Mucosa of gallbladder (tissue), 1 donor: ENCODE data around the gene MALAT1. TPM values are rescaled to one million over a fixed set of nuclear protein-coding genes. Genes with fewer than 3 reads are reported as not detected.
"Not testable (repeated sequence)": the region's sequence is repeated elsewhere in the genome, so short reads cannot be mapped to it uniquely, and the experiment has no call there.

Experiments
- DNase-seq: peaks from one replicate; pipeline ENCODE4 v3.0.0-alpha.2; 2020; ENCODE audit warnings: low spot score
- total RNA-seq: library from RNA; stranded (reverse); gene quantifications from one replicate; pipeline ENCODE4 v1.2.1, GENCODE V29; 2021
- donor health status: DM: no; HTN: no; CAD: no.

MALAT1 gene
- total RNA-seq, 1 donor from 2014 or later = 9,267 TPM

DNA sequence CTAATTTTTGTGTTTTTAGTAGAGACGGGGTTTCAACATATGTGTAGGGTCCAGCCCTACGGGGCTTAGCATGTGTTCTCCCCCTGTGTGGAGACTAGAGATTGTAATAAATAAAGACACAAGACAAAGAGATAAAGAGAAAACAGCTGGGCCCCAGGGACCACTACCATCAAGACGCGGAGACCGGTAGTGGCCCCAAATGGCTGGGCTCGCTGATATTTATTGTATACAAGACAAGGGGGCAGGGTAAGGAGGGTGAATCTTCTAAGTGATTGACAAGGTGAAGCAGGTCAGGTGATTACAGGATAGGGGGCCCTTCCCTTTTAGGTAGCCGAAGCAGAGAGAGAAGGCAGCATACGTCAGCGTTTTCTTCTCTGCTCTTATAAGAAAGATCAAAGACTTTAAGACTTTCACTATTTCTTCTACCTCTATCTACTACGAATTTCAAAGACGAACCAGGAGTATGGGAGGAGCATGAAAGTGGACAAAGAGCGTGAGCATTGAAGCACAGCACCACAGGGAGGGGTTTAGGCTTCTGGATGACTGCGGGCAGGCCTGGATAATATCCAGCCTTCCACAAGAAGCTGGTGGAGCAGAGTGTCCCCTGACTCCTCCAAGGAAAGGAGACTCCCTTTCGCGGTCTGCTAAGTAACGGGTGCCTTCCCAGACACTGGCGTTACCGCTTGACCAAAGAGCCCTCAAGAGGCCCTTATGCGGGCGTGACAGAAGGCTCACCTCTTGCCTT, 23.1 kb downstream of the MALAT1 start:
- DNase-seq = not testable (repeated sequence)

DNA sequence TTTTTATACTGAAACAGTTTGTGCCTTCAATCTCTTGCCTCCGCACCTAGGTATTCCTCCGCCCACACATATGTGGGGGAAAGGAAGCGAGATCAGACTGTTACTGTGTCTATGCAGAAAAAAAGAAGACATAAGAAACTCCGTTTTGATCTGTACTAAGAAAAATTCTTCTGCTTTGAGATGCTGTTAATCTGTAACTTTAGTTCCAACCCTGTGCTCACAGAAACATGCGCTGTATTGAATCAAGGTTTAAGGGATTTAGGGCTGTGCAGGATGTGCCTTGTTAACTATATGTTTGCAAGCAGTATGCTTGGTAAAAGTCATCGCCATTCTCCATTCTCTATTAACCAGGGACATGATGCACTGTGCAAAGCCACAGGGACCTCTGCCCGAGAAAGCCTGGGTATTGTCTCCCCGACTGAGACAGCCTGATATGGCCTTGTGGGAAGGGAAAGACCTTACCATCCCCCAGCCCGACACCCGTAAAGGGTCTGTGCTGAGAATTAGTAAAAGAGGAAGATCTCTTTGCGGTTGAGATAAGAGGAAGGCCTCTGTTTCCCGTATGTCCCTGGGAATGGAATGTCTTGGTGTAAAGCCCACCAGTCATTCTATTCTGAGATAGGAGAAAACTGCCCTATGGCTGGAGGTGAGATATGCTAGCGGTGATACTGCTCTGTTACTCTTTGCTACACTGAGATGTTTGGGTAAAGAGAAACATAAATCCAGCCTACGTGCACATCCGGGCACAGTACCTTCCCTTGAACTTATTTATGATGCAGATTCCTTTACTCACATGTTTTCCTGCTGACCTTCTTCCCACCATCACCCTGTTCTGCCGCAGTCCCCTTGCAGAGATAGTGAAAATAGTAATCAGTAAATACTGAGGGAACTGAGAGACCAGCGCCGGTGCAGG, 24.1 kb downstream of the MALAT1 start:
- not testable (repeated sequence) for DNase-seq

GRCh38 chr11:65523631-65523968, 24.8 kb downstream of the MALAT1 start:
- DNase-seq = not testable (repeated sequence)

DNA sequence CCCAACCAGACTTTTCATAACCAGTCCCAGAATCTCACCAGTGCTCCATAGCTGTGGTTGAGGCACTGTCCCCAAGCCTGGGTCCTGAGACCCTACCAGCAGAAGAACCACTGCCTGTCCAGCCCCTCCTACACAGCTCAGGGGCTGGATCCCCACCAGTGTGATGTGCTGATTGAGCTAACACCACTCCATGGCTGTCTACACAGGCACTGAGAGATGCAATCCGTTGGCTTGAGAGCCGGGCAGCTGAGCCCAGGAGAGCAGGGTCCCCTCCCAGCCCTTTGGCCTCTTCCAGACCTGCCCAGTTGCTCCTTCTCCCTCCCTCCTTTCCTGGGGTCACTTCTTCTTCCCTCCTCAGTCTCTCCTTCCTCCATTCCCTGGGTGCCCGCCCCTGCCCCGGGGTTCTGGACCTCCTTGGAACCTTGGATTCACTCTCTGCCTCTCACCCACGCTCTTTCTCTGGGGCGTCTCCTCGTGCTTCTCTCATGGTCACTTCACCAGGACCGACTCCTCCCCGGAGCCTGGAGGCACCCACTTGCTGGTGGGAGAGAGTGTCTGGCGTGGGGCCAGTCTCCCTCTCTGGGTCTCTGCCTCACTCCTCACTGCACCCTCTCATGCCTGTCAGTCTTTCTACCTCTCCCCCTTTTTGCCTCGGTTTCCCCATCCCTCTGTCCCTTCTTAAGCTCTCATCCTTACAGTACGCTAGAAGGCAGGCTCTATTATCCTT, 25.3 kb downstream of the MALAT1 start:
- no peak for DNase-seq

DNA sequence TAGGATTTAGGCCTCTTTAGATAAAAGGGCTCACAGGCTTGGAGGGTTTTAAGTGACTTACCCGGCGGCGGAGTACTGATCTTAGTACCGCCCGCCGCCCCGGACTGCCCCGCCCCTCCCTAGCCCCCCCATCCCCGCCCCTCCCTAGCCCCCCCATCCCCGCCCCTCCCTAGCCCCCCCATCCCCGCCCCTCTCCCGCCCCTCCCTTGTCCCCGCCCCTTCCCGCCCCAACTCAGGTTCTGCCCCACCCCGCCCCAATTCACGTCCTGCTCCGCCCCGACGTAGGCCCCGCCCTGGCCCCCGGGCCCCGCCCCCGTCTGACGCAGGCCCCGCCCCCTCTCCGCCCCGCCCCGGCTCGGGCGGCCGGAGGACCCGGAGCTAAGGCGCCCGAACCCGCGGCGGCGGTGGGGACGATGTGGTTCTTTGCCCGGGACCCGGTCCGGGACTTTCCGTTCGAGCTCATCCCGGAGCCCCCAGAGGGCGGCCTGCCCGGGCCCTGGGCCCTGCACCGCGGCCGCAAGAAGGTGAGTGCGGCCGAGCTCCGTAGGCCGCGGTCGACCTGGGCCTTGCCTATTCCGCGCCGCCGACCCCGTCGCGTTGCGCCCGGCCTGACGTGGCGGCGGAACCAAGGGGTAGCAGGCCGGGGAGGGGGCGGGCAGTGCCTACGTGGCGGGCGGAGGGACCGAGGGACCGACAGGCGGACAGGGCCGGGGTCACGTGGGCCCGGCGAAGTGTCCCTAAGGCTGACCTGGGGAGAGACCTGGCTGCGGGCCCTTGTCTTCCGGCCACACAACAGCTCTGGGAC, 26.1 kb downstream of the MALAT1 start, which contains the start of gene SCYL1:
Gene SCYL1 (plus strand): TSS at position 343 of the 805 bp plus-strand sequence. CDS start 71 bp downstream, at position 414.
- peak; percentile 83 for DNase-seq

DNA sequence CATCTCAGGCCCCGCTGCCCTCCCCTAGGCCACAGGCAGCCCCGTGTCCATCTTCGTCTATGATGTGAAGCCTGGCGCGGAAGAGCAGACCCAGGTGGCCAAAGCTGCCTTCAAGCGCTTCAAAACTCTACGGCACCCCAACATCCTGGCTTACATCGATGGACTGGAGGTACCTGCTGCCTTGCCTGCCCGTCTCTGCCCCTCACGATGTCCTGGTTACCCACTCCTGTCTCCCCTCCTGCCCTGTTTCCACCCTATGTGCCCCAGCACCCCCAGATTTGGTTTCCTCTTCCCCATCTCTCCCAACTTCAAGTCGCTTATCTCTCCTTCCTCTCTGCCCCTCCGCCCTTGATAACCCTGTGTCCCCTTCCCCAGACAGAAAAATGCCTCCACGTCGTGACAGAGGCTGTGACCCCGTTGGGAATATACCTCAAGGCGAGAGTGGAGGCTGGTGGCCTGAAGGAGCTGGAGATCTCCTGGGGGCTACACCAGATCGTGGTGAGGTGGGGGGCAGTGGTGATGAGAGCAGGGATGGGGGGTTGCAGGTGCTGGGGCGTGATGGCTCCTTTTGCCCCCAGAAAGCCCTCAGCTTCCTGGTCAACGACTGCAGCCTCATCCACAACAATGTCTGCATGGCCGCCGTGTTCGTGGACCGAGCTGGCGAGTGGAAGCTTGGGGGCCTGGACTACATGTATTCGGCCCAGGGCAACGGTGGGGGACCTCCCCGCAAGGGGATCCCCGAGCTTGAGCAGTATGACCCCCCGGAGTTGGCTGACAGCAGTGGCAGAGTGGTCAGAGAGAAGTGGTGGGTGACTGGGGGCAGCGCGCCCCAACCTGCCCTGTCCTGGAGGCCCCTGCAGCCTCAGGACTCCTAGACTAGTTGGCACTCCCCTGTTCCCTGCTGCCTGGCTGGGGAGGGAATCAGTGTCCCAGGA, 27.0 kb downstream of the MALAT1 start:
- no peak for DNase-seq

- no peak for DNase-seq
Measured at GRCh38 chr11:65526744-65527143, 27.9 kb downstream of the MALAT1 start.

- DNase-seq = no peak
Measured at GRCh38 chr11:65528819-65529350, 30.0 kb downstream of the MALAT1 start.

- no peak for DNase-seq
Measured at GRCh38 chr11:65529475-65530156, 30.8 kb downstream of the MALAT1 start.

- no peak for DNase-seq
Measured at GRCh38 chr11:65530157-65530496, 31.3 kb downstream of the MALAT1 start.

DNA sequence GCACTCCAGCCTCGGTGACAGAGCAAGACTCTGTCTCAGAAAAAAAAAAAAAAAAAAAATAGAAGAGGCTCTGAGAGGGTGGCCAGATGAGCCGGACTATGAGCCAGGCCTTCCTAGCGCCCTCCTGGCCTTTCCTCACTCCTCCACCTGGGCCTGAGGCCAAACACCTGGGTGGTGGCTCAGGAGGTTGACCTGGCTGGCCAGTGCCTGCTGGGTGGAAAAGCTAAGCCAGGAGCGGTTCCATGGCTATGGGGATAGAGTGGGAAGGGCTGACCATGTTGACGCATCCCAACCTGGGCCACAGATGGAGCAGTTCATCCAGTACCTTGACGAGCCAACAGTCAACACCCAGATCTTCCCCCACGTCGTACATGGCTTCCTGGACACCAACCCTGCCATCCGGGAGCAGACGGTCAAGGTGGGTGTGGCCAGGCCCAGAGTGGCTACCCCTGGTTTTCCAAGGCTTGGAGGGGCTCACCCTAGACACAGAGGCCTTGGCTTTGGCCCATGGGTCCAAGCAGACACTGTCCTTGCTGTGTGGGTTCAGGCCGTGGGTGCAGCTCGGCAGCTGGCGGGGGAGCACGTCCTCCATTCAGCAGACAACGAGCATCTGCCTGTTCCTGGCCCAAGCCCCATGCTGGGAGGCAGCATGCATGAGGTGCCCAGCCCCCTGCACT, 33.7 kb downstream of the MALAT1 start:
- DNase-seq = no peak

GRCh38 chr11:65535102-65535501, 36.3 kb downstream of the MALAT1 start:
- no peak for DNase-seq

DNA sequence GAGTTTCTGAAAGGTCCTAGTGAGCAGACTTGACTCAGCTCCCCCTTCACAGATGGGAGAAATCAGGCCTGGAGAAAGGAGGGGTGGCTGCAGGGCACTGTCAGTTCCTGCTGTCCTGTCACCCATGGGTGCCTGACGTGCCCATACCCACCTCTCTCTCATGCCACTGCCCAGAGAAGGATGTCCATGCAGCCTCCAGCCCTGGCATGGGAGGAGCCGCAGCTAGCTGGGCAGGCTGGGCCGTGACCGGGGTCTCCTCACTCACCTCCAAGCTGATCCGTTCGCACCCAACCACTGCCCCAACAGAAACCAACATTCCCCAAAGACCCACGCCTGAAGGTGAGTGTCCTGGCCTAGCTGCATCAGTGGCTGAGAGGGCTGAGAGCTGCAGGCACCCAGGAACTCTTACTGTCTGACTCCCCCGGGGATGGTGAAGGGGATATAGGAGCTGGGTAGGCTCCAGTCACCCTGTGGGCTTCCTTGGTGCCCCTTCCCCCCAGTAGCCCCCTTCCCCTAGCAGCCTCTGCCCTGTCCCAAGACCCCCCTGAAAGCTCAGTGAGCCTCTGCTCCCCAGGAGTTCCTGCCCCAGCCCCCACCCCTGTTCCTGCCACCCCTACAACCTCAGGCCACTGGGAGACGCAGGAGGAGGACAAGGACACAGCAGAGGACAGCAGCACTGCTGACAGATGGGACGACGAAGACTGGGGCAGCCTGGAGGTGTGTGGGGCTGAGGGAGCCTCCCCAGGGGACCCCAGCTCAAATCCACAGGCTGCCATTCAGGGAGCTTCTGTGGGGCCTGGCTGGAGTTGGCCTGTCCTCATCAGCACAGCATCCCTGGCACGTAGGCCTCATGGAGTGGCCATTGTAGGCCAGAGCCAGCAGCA, 37.8 kb downstream of the MALAT1 start:
- no peak for DNase-seq

DNA sequence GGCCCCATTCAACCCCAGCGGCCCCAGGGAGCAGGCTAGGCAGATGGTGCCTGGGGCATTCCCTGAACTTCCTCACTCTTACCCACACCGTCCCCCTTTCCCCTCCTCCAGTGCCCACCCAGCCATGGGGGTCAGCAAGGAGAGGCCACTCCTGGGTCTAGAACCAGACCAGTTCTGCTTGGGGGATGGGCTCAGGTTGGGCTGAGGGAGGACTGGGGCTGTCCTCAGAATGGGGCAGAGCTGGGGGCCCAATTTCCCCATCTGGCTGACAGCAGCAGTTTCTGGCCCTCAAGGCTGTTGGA, 38.4 kb downstream of the MALAT1 start:
- DNase-seq = no peak

DNA sequence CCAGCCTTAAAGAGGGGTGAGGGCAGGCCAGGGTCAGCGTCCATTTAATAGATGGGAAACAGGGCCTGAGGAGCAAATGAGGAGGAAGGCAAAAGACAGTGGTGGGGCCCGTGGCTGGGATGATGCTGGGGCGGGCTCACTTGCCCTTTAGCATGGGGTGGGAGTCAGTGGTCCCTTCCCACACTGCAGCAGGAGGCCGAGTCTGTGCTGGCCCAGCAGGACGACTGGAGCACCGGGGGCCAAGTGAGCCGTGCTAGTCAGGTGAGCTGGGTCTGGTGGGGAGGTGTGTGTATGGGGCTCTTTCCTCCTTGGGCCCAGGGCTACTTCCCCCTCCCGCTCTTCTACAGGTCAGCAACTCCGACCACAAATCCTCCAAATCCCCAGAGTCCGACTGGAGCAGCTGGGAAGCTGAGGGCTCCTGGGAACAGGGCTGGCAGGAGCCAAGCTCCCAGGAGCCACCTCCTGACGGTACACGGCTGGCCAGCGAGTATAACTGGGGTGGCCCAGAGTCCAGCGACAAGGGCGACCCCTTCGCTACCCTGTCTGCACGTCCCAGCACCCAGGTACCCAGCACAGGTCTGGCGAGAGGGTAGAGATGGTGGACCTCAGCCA, 38.9 kb downstream of the MALAT1 start:
- no peak for DNase-seq

GRCh38 chr11:65538232-65538914, 39.5 kb downstream of the MALAT1 start:
- no peak for DNase-seq
